ENCODE results near the gene SLC35F1.

The SLC35F1 gene

GRCh38 chr6:118168421-118168820 is 261.4 kb downstream of the SLC35F1 start:
- H3K27ac ChIP-seq = no peak overlapping the region
- no peak for DNase-seq (ENCODE audit: low read depth, low spot score)

- H3K27ac ChIP-seq = no peak overlapping the region
- DNase-seq (ENCODE audit: low read depth, low spot score) = peak; percentile 3
Observed at GRCh38 chr6:118171852-118172251, 264.8 kb downstream of the SLC35F1 start.

DNA sequence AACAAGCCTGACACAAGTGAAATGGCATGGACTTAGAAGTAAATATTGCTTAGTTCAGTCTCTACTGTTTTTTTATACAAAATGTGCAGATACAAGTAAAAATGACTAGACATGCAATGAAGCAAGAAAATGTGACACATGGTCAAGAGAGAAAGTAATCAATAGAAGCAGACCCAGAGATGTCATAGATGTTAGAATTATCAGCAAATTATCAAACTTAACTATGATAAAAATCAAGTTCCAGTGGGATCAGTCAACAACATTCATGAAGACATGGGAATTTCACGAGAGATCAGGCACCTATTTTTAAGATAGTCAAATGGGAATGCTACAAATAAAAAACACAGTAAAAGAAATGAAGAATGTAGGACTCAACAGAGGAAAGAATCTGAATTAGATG is 267.0 kb downstream of the SLC35F1 start:
- H3K27ac ChIP-seq = no peak overlapping the region
- no peak for DNase-seq (ENCODE audit: low read depth, low spot score)

- no peak overlapping the region for H3K27ac ChIP-seq
- no peak for DNase-seq (ENCODE audit: low read depth, low spot score)
Observed at GRCh38 chr6:118177720-118178119, 270.7 kb downstream of the SLC35F1 start.

GRCh38 chr6:118179048-118179447 is 272.0 kb downstream of the SLC35F1 start:
- H3K27ac ChIP-seq = no peak overlapping the region
- DNase-seq (ENCODE audit: low read depth, low spot score) = no peak

DNA sequence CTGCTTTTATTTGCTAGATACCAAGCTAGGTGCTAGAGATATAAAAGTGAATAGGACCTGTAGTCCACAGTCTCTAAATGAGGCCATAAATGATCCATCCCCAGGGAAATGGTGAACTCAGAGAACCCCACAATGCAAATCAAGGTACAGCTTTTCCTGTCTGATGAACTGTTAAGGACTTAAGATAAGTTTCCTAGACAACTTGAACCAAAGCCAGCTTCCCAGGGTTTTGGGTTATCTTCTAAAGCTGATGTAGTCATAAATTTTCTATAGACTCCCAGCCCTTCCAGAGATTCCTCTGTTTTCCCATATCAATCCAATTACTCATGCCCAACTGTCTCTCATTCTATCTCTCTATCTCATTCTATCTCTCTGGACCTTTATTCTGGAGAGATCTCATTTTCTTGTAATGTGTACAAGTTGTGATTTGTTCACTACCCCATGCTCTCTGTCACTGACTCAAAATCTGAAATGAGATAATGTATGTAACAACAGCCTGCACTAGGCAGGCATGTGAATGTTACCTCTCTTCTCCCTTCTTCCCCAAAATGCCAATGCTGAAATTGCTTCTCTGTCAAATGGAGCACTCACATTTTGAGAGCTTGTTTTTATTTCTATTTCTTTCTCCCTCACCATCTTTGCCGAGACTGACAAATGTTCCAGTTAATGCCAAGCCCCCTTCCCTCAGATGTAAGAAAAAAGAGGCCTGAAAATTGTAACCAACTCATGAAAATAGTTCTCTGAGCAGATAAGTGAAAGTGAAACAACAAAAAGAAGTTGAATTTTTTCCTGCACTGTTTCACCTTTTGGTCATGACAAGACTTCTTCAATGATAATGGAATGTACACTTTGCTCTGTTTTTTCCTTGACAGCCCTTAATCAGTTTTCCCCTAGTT is 279.9 kb downstream of the SLC35F1 start:
- no peak for DNase-seq (ENCODE audit: low read depth, low spot score)
- no peak overlapping the region for H3K27ac ChIP-seq

- no peak overlapping the region for H3K27ac ChIP-seq
- DNase-seq (ENCODE audit: low read depth, low spot score) = no peak
Observed at GRCh38 chr6:118187568-118188164, 280.6 kb downstream of the SLC35F1 start.

DNA sequence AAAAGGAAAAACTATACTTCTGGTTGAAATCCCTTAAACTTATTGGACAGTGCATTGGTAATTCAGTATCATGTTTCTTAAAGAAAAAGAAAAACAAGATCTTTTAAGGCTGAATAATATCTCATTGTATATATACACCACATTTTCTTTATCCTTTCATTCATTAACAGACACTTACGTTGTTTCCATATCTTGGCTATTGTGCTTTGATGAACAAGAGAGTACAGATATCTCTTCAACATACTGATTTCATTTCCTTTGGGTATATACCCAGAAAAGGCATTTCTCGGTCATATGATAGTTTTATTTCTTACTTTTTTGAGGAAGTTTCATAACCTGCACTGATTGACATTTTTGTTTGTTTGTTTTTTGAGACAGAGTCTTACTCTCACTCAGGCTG is 281.5 kb downstream of the SLC35F1 start:
- no peak overlapping the region for H3K27ac ChIP-seq
- no peak for DNase-seq (ENCODE audit: low read depth, low spot score)

DNA sequence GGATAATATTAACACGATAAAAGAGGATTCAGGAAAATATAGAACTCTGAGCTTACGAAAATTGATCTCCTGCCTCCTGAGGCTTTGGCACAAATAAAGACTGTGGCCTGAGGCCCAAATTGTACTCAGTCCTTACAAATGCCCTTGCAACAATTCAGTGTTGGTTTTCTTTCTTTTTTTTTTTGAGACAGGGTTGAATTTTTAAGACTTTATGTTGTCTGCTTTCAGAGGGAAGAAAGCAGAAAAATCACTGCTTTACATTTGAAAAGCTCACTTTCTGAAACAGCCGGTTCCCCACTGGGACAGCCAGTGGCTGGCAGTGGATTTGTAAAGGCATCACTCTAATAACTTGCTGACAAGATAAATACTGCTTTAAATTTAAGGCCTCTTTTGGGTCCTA is 290.5 kb downstream of the SLC35F1 start:
- no peak for DNase-seq (ENCODE audit: low read depth, low spot score)
- no peak overlapping the region for H3K27ac ChIP-seq

DNA sequence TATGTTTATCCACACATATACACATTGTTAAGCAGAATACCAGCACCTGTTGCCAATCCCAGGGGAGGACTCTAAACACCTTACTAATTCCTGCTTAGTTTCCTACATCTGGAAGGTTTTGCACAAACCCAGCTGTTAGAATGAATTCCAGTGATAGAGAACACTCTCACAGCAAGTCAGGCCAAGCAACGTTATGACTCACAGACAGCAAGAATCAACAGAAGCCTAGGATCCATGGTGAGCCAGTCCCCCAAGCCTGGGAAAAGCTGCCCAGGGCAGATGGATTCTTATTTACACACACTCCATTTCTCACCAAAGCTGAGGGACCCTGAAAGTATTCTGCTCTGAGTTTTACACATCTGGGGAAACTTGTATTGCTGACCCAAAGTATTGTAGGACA is 291.7 kb downstream of the SLC35F1 start:
- DNase-seq (ENCODE audit: low read depth, low spot score) = peak; percentile 24
- no peak overlapping the region for H3K27ac ChIP-seq

DNA sequence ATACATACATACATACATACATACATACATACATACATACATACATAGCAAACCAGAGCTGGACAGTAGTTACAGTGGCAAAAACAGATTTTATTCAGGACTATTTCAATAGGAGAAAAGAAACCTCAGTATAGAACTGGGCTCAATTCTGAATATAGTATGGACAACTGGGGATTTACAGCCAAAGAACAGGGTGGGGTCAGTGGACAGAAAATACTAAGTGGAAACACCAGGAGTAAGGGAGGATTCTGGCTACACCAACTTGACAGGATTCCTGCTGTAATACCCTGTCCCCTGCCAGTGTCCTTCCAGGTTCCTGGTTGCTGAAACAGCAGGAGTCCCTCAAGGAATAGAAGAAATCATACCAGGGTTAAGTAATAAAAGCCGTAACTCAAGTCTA is 293.1 kb downstream of the SLC35F1 start:
- DNase-seq (ENCODE audit: low read depth, low spot score) = no peak
- H3K27ac ChIP-seq = no peak overlapping the region

- no peak overlapping the region for H3K27ac ChIP-seq
- DNase-seq (ENCODE audit: low read depth, low spot score) = no peak
Observed at GRCh38 chr6:118202517-118202916, 295.5 kb downstream of the SLC35F1 start.

DNA sequence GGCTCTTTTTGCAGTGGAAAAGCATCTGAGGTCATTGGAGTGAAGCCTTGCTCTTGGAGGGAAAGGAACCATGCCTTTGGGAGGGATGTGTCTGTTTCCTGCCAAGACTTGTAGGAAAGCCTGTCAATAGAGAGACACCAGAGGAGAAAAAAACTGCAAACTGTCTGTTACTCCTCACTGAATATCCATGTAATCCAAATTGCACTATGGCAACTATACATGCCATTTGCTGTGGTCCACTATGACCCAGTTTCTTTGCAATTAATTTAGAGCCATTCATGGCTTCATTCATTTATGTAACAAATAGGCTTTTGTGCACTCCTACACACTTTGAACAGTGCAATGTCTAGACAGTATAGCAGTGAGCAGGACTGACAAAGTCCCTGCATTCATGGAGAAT is 296.5 kb downstream of the SLC35F1 start:
- no peak for DNase-seq (ENCODE audit: low read depth, low spot score)
- H3K27ac ChIP-seq = no peak overlapping the region

GRCh38 chr6:118206221-118206620 is 299.2 kb downstream of the SLC35F1 start:
- DNase-seq (ENCODE audit: low read depth, low spot score) = no peak
- no peak overlapping the region for H3K27ac ChIP-seq

GRCh38 chr6:118207947-118208346 is 300.9 kb downstream of the SLC35F1 start:
- no peak for DNase-seq (ENCODE audit: low read depth, low spot score)
- no peak overlapping the region for H3K27ac ChIP-seq

- DNase-seq (ENCODE audit: low read depth, low spot score) = no peak
- no peak overlapping the region for H3K27ac ChIP-seq
Observed at GRCh38 chr6:118212451-118213173, 305.5 kb downstream of the SLC35F1 start.

- no peak overlapping the region for H3K27ac ChIP-seq
- no peak for DNase-seq (ENCODE audit: low read depth, low spot score)
Observed at GRCh38 chr6:118215269-118215668, 308.2 kb downstream of the SLC35F1 start.

GRCh38 chr6:118216751-118217150 is 309.7 kb downstream of the SLC35F1 start:
- peak overlapping the region; percentile 33 for H3K27ac ChIP-seq
- peak; percentile 41 for DNase-seq (ENCODE audit: low read depth, low spot score)

- no peak overlapping the region for H3K27ac ChIP-seq
- no peak for DNase-seq (ENCODE audit: low read depth, low spot score)
Observed at GRCh38 chr6:118218156-118218555, 311.1 kb downstream of the SLC35F1 start.

DNA sequence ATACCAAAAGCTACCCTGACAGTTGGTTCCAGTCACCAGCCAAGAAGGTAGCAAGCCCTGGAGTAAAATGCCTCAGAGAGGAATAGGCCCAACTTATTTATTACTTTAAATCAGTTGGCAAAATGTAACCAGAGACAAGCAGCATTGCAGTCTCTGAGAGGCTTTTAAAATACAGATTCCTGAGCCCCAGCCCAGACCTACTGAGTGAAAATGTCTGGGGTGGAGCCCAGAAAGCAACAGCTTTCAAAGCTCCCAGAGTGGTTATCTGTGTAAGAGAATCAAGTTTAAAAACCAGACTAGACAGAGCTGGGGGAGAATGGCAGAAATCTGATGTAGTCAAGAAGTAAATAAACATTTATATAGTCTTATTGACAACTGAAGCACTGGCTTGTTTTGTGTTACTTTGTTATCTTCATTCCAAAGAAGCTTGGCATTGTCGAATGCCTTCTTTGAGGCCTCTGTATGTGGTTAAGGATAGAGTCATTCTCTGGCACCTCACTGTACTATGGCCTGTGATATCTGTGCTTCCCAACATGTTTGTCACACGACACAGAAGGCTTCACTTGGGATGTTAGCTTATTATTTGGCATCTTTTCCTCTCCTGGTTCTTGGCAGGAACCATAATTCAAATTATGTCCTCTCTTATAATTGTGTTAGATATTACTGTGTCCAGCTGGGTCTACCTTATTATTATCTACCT is 313.5 kb downstream of the SLC35F1 start:
- no peak overlapping the region for H3K27ac ChIP-seq
- no peak for DNase-seq (ENCODE audit: low read depth, low spot score)

- no peak overlapping the region for H3K27ac ChIP-seq
- DNase-seq (ENCODE audit: low read depth, low spot score) = no peak
Observed at GRCh38 chr6:118223316-118223715, 316.3 kb downstream of the SLC35F1 start.

Measured in epithelial cell of prostate (primary cell).